ENCODE results near the gene LRRC8E.

The LRRC8E gene

GRCh38 chr19:7874897-7875273 lies 13.4 kb upstream of the LRRC8E start:
- CTCF ChIA-PET: no interaction called here
- POLR2A ChIA-PET: no interaction called here
- no peak for DNase-seq (ENCODE audit: extremely low spot score)
- TF ChIP-seq CTCF (IDR thresholded peaks at IDR 0.05; ENCODE audit: control extremely low read depth, extremely low read depth, low read depth, missing control alignments): no peak

- ChIA-PET CTCF (interaction anchor here (1.1 to 2.0 kb wide), 5 partner anchors 8 to 52 kb away, joined by 3 to 6 read pairs (median 4); no protein-coding TSS in a partner anchor), POLR2A (no interaction called here)
- no peak for TF ChIP-seq CTCF (IDR thresholded peaks at IDR 0.05; ENCODE audit: control extremely low read depth, extremely low read depth, low read depth, missing control alignments)
These were observed 11.0 kb upstream of the LRRC8E start for GRCh38 chr19:7877249-7877836.

GRCh38 chr19:7879111-7879807 lies 9.1 kb upstream of the LRRC8E start:
- no peak for DNase-seq (ENCODE audit: extremely low spot score)
- ChIA-PET POLR2A (no interaction called here), CTCF (interaction anchor here (1.5 to 2.0 kb wide), 2 partner anchors 10 to 27 kb away, joined by 6 to 9 read pairs; no protein-coding TSS in a partner anchor)
- no peak for TF ChIP-seq CTCF (IDR thresholded peaks at IDR 0.05; ENCODE audit: control extremely low read depth, extremely low read depth, low read depth, missing control alignments)

More at GRCh38 chr19:7877249-7877836, 11.0 kb upstream of the LRRC8E start:
- DNase-seq (ENCODE audit: extremely low spot score): no peak

GRCh38 chr19:7879836-7880235 lies 8.5 kb upstream of the LRRC8E start:
- DNase-seq (ENCODE audit: extremely low spot score): no peak
- CTCF ChIA-PET: interaction anchor here (1.5 to 2.0 kb wide), 2 partner anchors 11 to 28 kb away, joined by 6 to 9 read pairs; no protein-coding TSS in a partner anchor
- POLR2A ChIA-PET: no interaction called here
- TF ChIP-seq CTCF (IDR thresholded peaks at IDR 0.05; ENCODE audit: control extremely low read depth, extremely low read depth, low read depth, missing control alignments): no peak

GRCh38 chr19:7881910-7882309 lies 6.4 kb upstream of the LRRC8E start:
- no peak for TF ChIP-seq CTCF (IDR thresholded peaks at IDR 0.05; ENCODE audit: control extremely low read depth, extremely low read depth, low read depth, missing control alignments)
- ChIA-PET POLR2A (no interaction called here), CTCF (interaction anchor here (0.8 to 5.3 kb wide), 6 partner anchors 10 to 313 kb away, joined by 3 to 25 read pairs (median 4); no protein-coding TSS in a partner anchor)
- no peak for DNase-seq (ENCODE audit: extremely low spot score)

GRCh38 chr19:7883105-7883504 lies 5.2 kb upstream of the LRRC8E start:
- CTCF ChIA-PET: interaction anchor here (5.3 kb wide), 1 partner anchor 14 kb away, joined by 25 read pairs; no protein-coding TSS in a partner anchor

More at GRCh38 chr19:7883105-7883504, 5.2 kb upstream of the LRRC8E start:
- TF ChIP-seq CTCF (IDR thresholded peaks at IDR 0.05; ENCODE audit: control extremely low read depth, extremely low read depth, low read depth, missing control alignments): no peak
- POLR2A ChIA-PET: interaction anchor here (0.7 kb wide), 1 partner anchor 14 kb away, joined by 7 read pairs; no protein-coding TSS in a partner anchor
- no peak for DNase-seq (ENCODE audit: extremely low spot score)
